Measurements from ENCODE around the gene MTMR3. TPM values are rescaled to one million over a fixed set of nuclear protein-coding genes. Genes with fewer than 3 reads are reported as not detected.

The MTMR3 gene
- total and polyA plus RNA-seq, 2 experiments from 2014 or later = 12.6 to 22.2 TPM

DNA sequence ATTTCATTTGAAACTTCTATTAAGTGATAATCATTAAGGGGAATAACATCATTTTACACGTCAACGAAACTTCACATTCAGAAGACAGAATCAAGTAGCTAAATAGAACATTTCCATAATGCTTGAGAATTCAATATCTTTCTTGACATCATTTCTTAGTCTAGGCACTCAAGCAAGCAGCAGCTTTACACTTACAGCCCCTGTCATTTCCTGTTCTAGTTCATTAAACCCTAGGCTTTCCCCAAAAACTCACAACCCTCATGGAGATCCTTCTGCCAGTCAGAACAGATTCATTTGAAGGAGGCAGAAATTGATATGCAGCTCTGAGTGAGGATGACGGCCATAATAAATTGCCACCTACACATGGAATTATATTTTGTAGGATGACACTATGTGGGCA lies 192.0 kb downstream of the MTMR3 start:
- DNase-seq = no peak
- 76 to 90% methylated on average over 3 of the region's 3 CpGs for WGBS, 2 experiments (ENCODE audit: low coverage in 1 of 2, low lambda C conversion rate in 2 of 2, missing lambda C conversion rate in 2 of 2)
- Histone ChIP-seq H3K9me2 (ENCODE audit: insufficient read depth) (no peaks in the 10 kb centered on the region), H3K4me3 (no peak overlapping the region), H3K4me1 (ENCODE audit: insufficient read depth) (no peaks in the 10 kb centered on the region), H3K36me3 (ENCODE audit: low read depth) (no peaks in the 10 kb centered on the region), H3F3A (ENCODE audit: insufficient read depth) (no peaks in the 10 kb centered on the region), H2AFZ (no peak overlapping the region), H4K20me1 (ENCODE audit: insufficient read depth) (no peaks in the 10 kb centered on the region), H3K9ac (no peak overlapping the region), H3K9me3 (ENCODE audit: low read depth) (no peaks in the 10 kb centered on the region), H3K27me3 (replicated peaks; ENCODE audit: insufficient read depth) (peaks cover 40% of the 10 kb centered on the region), H3K4me2 (ENCODE audit: unreplicated experiment) (no peak overlapping the region), H3K27ac (no peak overlapping the region), H3K79me2 (ENCODE audit: insufficient read depth) (no peaks in the 10 kb centered on the region)
- in situ Hi-C loops (cut with MboI) = loop anchor here (25.0 kb wide), 1 partner anchor 688 kb away; the partner anchor contains the start of gene AP1B1
- TF ChIP-seq EZH2 (IDR thresholded peaks at IDR 0.05; ENCODE audit: insufficient read depth, poor library complexity, severe bottlenecking) (no peak), EZH2phosphoT487 (IDR thresholded peaks at IDR 0.05; ENCODE audit: insufficient read depth, low read depth) (no peak)

GRCh38 chr22:30077279-30077880 lies 194.4 kb downstream of the MTMR3 start:
- Histone ChIP-seq H2AFZ (no peak overlapping the region), H3K79me2 (ENCODE audit: insufficient read depth) (no peaks in the 10 kb centered on the region), H3K9me2 (ENCODE audit: insufficient read depth) (no peaks in the 10 kb centered on the region), H3K4me1 (ENCODE audit: insufficient read depth) (no peaks in the 10 kb centered on the region), H3K4me2 (ENCODE audit: unreplicated experiment) (no peak overlapping the region), H3F3A (ENCODE audit: insufficient read depth) (no peaks in the 10 kb centered on the region), H3K9me3 (ENCODE audit: low read depth) (no peaks in the 10 kb centered on the region), H3K27ac (no peak overlapping the region), H3K36me3 (ENCODE audit: low read depth) (no peaks in the 10 kb centered on the region), H4K20me1 (ENCODE audit: insufficient read depth) (no peaks in the 10 kb centered on the region), H3K27me3 (replicated peaks; ENCODE audit: insufficient read depth) (peaks cover 35% of the 10 kb centered on the region), H3K9ac (no peak overlapping the region), H3K4me3 (no peak overlapping the region)
- no peak for DNase-seq
- no peak for TF ChIP-seq EZH2 (IDR thresholded peaks at IDR 0.05; ENCODE audit: insufficient read depth, poor library complexity, severe bottlenecking)
- TF ChIP-seq EZH2phosphoT487 (IDR thresholded peaks at IDR 0.05; ENCODE audit: insufficient read depth, low read depth) = no peak
- in situ Hi-C loops (cut with MboI) = loop anchor here (25.0 kb wide), 1 partner anchor 690 kb away; the partner anchor contains the start of gene AP1B1
- 80 to 85% methylated on average over 3 of the region's 3 CpGs for WGBS, 2 experiments (ENCODE audit: low coverage in 1 of 2, low lambda C conversion rate in 2 of 2, missing lambda C conversion rate in 2 of 2)

DNA sequence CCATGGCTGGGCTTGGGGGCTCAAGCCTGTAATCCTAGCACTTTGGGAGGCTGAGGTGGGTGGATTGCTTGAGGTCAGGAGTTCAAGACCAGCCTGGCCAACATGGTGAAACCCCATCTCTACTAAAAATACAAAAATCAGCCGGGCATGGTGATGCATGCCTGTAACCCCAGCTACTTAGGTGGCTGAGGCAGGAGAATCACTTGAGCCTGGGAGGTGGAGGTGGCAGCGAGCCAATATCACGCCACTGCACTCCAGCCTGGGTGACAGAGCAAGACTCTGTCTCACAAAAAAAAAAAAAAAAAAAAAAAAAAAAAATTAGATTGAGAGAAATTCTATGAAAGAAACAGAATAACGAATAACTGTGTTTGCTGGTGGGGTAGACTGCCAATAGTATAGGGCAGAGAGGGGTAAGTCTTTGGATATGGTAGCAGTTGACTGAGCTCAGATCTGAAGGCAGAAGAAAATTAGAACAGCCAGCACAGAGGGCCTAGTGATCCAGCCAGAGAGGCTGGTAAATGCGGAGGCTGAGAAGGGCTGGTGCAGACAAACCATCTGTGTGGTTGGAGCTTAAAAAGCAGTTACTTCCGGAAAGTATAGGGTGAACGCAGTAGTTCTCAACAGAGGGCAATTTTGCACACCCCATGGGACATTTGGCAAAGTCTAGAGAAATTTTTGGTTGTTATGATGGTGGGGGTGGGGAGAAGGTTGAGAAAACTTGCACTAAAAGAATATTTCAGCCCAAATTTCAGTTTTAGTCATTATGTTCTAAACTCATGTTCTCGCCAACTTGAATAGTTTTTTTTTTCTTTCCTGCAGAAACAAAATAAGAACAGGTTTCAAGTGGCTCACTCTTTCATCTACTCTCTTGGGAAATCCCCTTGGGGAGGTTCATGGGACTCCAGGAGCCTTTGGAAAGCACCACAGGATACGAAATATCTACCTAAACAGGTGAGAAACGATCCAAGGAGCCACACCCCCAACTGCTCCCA lies 195.6 kb downstream of the MTMR3 start:
- in situ Hi-C loops (cut with MboI) = loop anchor here (25.0 kb wide), 1 partner anchor 691 kb away; the partner anchor contains the start of gene AP1B1

GRCh38 chr22:30079952-30080533 lies 197.1 kb downstream of the MTMR3 start, which contains the start of gene HORMAD2:
Gene HORMAD2, plus strand, starts transcription at chr22:30080464. Its CDS starts 13,489 bp downstream, at chr22:30093953.
- peak; percentile 50 for DNase-seq
- Histone ChIP-seq H3K4me3 (peak within 1 kb of the TSS; percentile 39; the same call in 1 of the 2 replicates), H3K4me1 (ENCODE audit: insufficient read depth) (no peaks in the 10 kb centered on the region), H4K20me1 (ENCODE audit: insufficient read depth) (no peaks in the 10 kb centered on the region), H3K9me3 (ENCODE audit: low read depth) (no peaks in the 10 kb centered on the region), H3F3A (ENCODE audit: insufficient read depth) (no peaks in the 10 kb centered on the region), H3K9ac (peak within 1 kb of the TSS; percentile 40; the same call in 1 of the 2 replicates), H3K9me2 (ENCODE audit: insufficient read depth) (no peaks in the 10 kb centered on the region), H2AFZ (peak within 1 kb of the TSS; percentile 68), H3K4me2 (ENCODE audit: unreplicated experiment) (no peak within 1 kb of the TSS), H3K36me3 (ENCODE audit: low read depth) (no peaks in the 10 kb centered on the region), H3K79me2 (ENCODE audit: insufficient read depth) (no peaks in the 10 kb centered on the region), H3K27me3 (replicated peaks; ENCODE audit: insufficient read depth) (peaks cover 22% of the 10 kb centered on the region), H3K27ac (no peak within 1 kb of the TSS)
- in situ Hi-C loops (cut with MboI) = loop anchor here (25.0 kb wide), 1 partner anchor 693 kb away; the partner anchor contains the start of gene AP1B1
- WGBS, 2 experiments (ENCODE audit: low coverage in 1 of 2, low lambda C conversion rate in 2 of 2, missing lambda C conversion rate in 2 of 2) = 34 to 35% methylated on average over 49 to 53 of the region's 53 CpGs
- no peak for TF ChIP-seq EZH2 (IDR thresholded peaks at IDR 0.05; ENCODE audit: insufficient read depth, poor library complexity, severe bottlenecking)
- no peak for TF ChIP-seq EZH2phosphoT487 (IDR thresholded peaks at IDR 0.05; ENCODE audit: insufficient read depth, low read depth)

More for the DNA sequence above, 195.6 kb downstream of the MTMR3 start:
- Histone ChIP-seq H3F3A (ENCODE audit: insufficient read depth) (no peaks in the 10 kb centered on the region), H3K27me3 (replicated peaks; ENCODE audit: insufficient read depth) (peaks cover 34% of the 10 kb centered on the region), H3K9me3 (ENCODE audit: low read depth) (no peaks in the 10 kb centered on the region), H3K9ac (no peak overlapping the region), H3K27ac (no peak overlapping the region), H3K4me3 (no peak overlapping the region), H3K4me2 (ENCODE audit: unreplicated experiment) (no peak overlapping the region), H3K4me1 (ENCODE audit: insufficient read depth) (no peaks in the 10 kb centered on the region), H3K79me2 (ENCODE audit: insufficient read depth) (no peaks in the 10 kb centered on the region), H3K9me2 (ENCODE audit: insufficient read depth) (no peaks in the 10 kb centered on the region), H3K36me3 (ENCODE audit: low read depth) (no peaks in the 10 kb centered on the region), H2AFZ (no peak overlapping the region), H4K20me1 (ENCODE audit: insufficient read depth) (no peaks in the 10 kb centered on the region)
- no peak for DNase-seq
- TF ChIP-seq EZH2 (IDR thresholded peaks at IDR 0.05; ENCODE audit: insufficient read depth, poor library complexity, severe bottlenecking) (no peak), EZH2phosphoT487 (IDR thresholded peaks at IDR 0.05; ENCODE audit: insufficient read depth, low read depth) (no peak)
- 77 to 78% methylated on average over 10 of the region's 10 CpGs for WGBS, 2 experiments (ENCODE audit: low coverage in 1 of 2, low lambda C conversion rate in 2 of 2, missing lambda C conversion rate in 2 of 2)

Small RNAs within 50 kb of the gene (microRNA-seq; reads per million reads assigned to microRNA genes)
- gene MIR6818 (ENCODE audit: borderline number of aligned reads) = not detected

Small RNAs within 50 kb of the gene (small RNA-seq; reads per million reads assigned to genes)
- not detected for gene MIR6818 (ENCODE audit: low read depth, low replicate concordance)
- gene RNU6-331P (ENCODE audit: low read depth, low replicate concordance) = not detected

Other genes with a start within 250 kb of the MTMR3 start
- gene CABP7, start 163.2 kb upstream of the MTMR3 start, total RNA-seq (2014; rRNA removed; shearing (Covaris generic)) = not detected in 2 replicates
- 0.08 TPM in 1 of 2 replicates, not detected in the other for gene CABP7, start 163.2 kb upstream of the MTMR3 start, polyA plus RNA-seq (2016; fragmentation: Nextera tagmentation; extraction: Ambion mirVana)
- 6.3 and 11.3 TPM in 2 replicates for gene ZMAT5, start 116.2 kb upstream of the MTMR3 start, total RNA-seq (2014; rRNA removed; shearing (Covaris generic))
- gene ZMAT5, start 116.2 kb upstream of the MTMR3 start, polyA plus RNA-seq (2016; fragmentation: Nextera tagmentation; extraction: Ambion mirVana) = 35.8 and 42.3 TPM in 2 replicates
- 39.7 and 45.0 TPM in 2 replicates for gene UQCR10, start 115.8 kb upstream of the MTMR3 start, total RNA-seq (2014; rRNA removed; shearing (Covaris generic))
- gene UQCR10, start 115.8 kb upstream of the MTMR3 start, polyA plus RNA-seq (2016; fragmentation: Nextera tagmentation; extraction: Ambion mirVana) = 233 TPM in 2 replicates
- gene ASCC2, start 44.9 kb upstream of the MTMR3 start, total RNA-seq (2014; rRNA removed; shearing (Covaris generic)) = 33.3 and 37.3 TPM in 2 replicates
- 51.4 and 55.6 TPM in 2 replicates for gene ASCC2, start 44.9 kb upstream of the MTMR3 start, polyA plus RNA-seq (2016; fragmentation: Nextera tagmentation; extraction: Ambion mirVana)
- not detected in 2 replicates for gene HORMAD2, start 197.3 kb downstream of the MTMR3 start, total RNA-seq (2014; rRNA removed; shearing (Covaris generic))
- gene HORMAD2, start 197.3 kb downstream of the MTMR3 start, polyA plus RNA-seq (2016; fragmentation: Nextera tagmentation; extraction: Ambion mirVana) = not detected in 2 replicates

Data from GM23248 (cell line).